ENCODE results near the gene ABHD4.

DNA sequence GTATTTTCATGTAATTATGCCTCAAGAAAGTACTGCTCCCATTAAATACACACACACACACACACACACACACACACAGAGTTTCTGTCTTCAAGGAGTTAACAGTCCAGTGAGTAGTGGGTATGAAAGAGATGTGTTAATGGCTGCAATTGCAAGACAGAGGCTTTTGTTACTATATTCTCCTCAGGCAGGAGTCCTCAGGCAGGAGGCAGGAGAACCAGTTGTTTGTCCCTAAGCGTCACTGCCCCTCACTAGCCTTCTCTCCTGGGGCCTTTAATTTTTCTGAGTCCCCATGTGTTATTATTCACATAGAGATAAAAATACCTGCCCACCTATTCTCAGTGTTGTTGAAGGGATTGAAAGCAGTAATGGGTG, 40.3 kb upstream of the ABHD4 start:
- TF ChIP-seq, protein P1, sequence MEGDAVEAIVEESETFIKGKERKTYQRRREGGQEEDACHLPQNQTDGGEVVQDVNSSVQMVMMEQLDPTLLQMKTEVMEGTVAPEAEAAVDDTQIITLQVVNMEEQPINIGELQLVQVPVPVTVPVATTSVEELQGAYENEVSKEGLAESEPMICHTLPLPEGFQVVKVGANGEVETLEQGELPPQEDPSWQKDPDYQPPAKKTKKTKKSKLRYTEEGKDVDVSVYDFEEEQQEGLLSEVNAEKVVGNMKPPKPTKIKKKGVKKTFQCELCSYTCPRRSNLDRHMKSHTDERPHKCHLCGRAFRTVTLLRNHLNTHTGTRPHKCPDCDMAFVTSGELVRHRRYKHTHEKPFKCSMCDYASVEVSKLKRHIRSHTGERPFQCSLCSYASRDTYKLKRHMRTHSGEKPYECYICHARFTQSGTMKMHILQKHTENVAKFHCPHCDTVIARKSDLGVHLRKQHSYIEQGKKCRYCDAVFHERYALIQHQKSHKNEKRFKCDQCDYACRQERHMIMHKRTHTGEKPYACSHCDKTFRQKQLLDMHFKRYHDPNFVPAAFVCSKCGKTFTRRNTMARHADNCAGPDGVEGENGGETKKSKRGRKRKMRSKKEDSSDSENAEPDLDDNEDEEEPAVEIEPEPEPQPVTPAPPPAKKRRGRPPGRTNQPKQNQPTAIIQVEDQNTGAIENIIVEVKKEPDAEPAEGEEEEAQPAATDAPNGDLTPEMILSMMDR (IDR thresholded peaks at IDR 0.05), result no peak
- TF ChIP-seq EZH2 (IDR thresholded peaks at IDR 0.05; ENCODE audit: borderline replicate concordance, insufficient read depth, low read depth, low read length, poor library complexity, severe bottlenecking), result no peak

Measured in B cell (primary cell).